Ascending aorta (tissue), 2 donors: Measurements from ENCODE around the gene PLEKHG3. TPM values are rescaled to one million over a fixed set of nuclear protein-coding genes. Genes with fewer than 3 reads are reported as not detected.
A peak's percentile ranks its signal among the peaks of the same experiment; 100 is the strongest.

Source experiments
- DNase-seq, 2 donors: peaks; one replicate each; pipeline ENCODE4 v3.0.0-alpha.2; 2019; ENCODE audit warnings: low spot score in 2 of 2
- H3K27ac ChIP-seq, 2 donors: fragments of 200-600 bp; sonication (generic); one replicate each; pipeline ENCODE4 v1.5.1; 2016 to 2017; ENCODE audit warnings: mild to moderate bottlenecking in 1 of 2
- H3K27me3 ChIP-seq: fragments of 200-600 bp; sonication (generic); one replicate; pipeline ENCODE4 v1.5.1; 2017
- H3K36me3 ChIP-seq, 2 donors: fragments of 200-600 bp; sonication (generic); one replicate each; pipeline ENCODE4 v1.5.1; 2016
- H3K4me1 ChIP-seq, 2 donors: fragments of 200-600 bp; sonication (generic); one replicate each; pipeline ENCODE4 v1.5.1; 2016 to 2017; ENCODE audit warnings: mild to moderate bottlenecking in 1 of 2
- H3K4me3 ChIP-seq, 2 donors: fragments of 200-600 bp; sonication (generic); one replicate each; pipeline ENCODE4 v1.5.1; 2016 to 2017; ENCODE audit warnings: mild to moderate bottlenecking in 1 of 2
- H3K9me3 ChIP-seq, 2 donors: fragments of 200-600 bp; sonication (generic); one replicate each; pipeline ENCODE4 v1.5.1; 2016
- CTCF ChIP-seq, 3 experiments: fragments of 200-600 bp in 2 of 3; fragments of 450-650 bp in 1 of 3; sonication (generic) in 2 of 3; IDR thresholded peaks; one replicate each; pipeline ENCODE4 v1.5.1; 2016 to 2019; ENCODE audit warnings: antibody characterized with exemption in 3 of 3, mild to moderate bottlenecking in 1 of 3, moderate library complexity in 1 of 3
- intact Hi-C: fragments of 100-400 bp; cut with DNase I; formaldehyde crosslinking; loops from one replicate; pipeline ENCODE4 v1.15.1; 2023
- total RNA-seq: library from RNA; depleted of rRNA; stranded (reverse); fragments of >200 nt; gene quantifications from one replicate; pipeline ENCODE4 v1.1.0, GENCODE V29; 2016

PLEKHG3 gene
- total RNA-seq, 1 donor from 2014 or later = 134 TPM

- Histone ChIP-seq H3K4me3 (no peak overlapping the region), H3K27me3 (no peaks in the 10 kb centered on the region), H3K36me3 (no peaks in the 10 kb centered on the region), H3K4me1 (peaks cover 11 to 26% of the 10 kb centered on the region in 2 donors), H3K9me3 (no peaks in the 10 kb centered on the region), H3K27ac (no peak overlapping the region)
- intact Hi-C loops = no loop called here
- no peak for DNase-seq
- no peak for TF ChIP-seq CTCF (IDR thresholded peaks at IDR 0.05)
Measured at GRCh38 chr14:64754685-64755084, 50.5 kb downstream of the PLEKHG3 start.

GRCh38 chr14:64755781-64756221 lies 51.6 kb downstream of the PLEKHG3 start:
- no peaks in the 10 kb centered on the region for H3K27me3 ChIP-seq
- H3K27ac ChIP-seq = no peak overlapping the region
- H3K9me3 ChIP-seq = no peaks in the 10 kb centered on the region
- intact Hi-C loops = no loop called here
- TF ChIP-seq CTCF (IDR thresholded peaks at IDR 0.05) = no peak
- no peaks in the 10 kb centered on the region for H3K36me3 ChIP-seq
- no peak for DNase-seq
- H3K4me1 ChIP-seq = peaks cover 11 to 27% of the 10 kb centered on the region in 2 donors
- H3K4me3 ChIP-seq = no peak overlapping the region

GRCh38 chr14:64756712-64757111 lies 52.5 kb downstream of the PLEKHG3 start:
- DNase-seq = no peak

GRCh38 chr14:64757601-64758000 lies 53.4 kb downstream of the PLEKHG3 start:
- H3K27me3 ChIP-seq = no peaks in the 10 kb centered on the region
- no peak for TF ChIP-seq CTCF (IDR thresholded peaks at IDR 0.05)
- no peaks in the 10 kb centered on the region for H3K36me3 ChIP-seq
- no peak for DNase-seq
- intact Hi-C loops = no loop called here
- peaks cover 20 to 43% of the 10 kb centered on the region in 2 donors for H3K4me1 ChIP-seq
- peak overlapping the region; percentile 58 to 61 for H3K27ac ChIP-seq
- H3K9me3 ChIP-seq = no peaks in the 10 kb centered on the region
- no peak overlapping the region for H3K4me3 ChIP-seq

More at GRCh38 chr14:64756712-64757111, 52.5 kb downstream of the PLEKHG3 start:
- H3K4me3 ChIP-seq = no peak overlapping the region
- no peaks in the 10 kb centered on the region for H3K9me3 ChIP-seq
- H3K27ac ChIP-seq = no peak overlapping the region
- H3K4me1 ChIP-seq = peaks cover 15 to 36% of the 10 kb centered on the region in 2 donors
- no peaks in the 10 kb centered on the region for H3K36me3 ChIP-seq
- TF ChIP-seq CTCF (IDR thresholded peaks at IDR 0.05) = no peak
- no peaks in the 10 kb centered on the region for H3K27me3 ChIP-seq
- intact Hi-C loops = no loop called here

- no peak for TF ChIP-seq CTCF (IDR thresholded peaks at IDR 0.05)
- no peaks in the 10 kb centered on the region for H3K36me3 ChIP-seq
- peak overlapping the region; percentile 58 to 61 for H3K27ac ChIP-seq
- H3K27me3 ChIP-seq = no peaks in the 10 kb centered on the region
- no peak overlapping the region for H3K4me3 ChIP-seq
- H3K4me1 ChIP-seq = peaks cover 20 to 43% of the 10 kb centered on the region in 2 donors
- intact Hi-C loops = no loop called here
- H3K9me3 ChIP-seq = no peaks in the 10 kb centered on the region
- DNase-seq = no peak
Measured at GRCh38 chr14:64758025-64758521, 53.8 kb downstream of the PLEKHG3 start.
